Hepatocyte (in vitro differentiated cells): ENCODE results near the gene AHNAK. TPM values are rescaled to one million over a fixed set of nuclear protein-coding genes. Genes with fewer than 3 reads are reported as not detected.
"Not testable (repeated sequence)": the region's sequence is repeated elsewhere in the genome, so short reads cannot be mapped to it uniquely, and the experiment has no call there.

Source experiments
- DNase-seq: peaks from one replicate; pipeline ENCODE4 v3.0.0-alpha.2; 2016; ENCODE audit warnings: low spot score
- H2AFZ ChIP-seq: fragments of 200-600 bp; sonication (generic); 2 replicates; pipeline ENCODE4 v1.6.0; 2016; ENCODE audit warnings: antibody characterized with exemption, mild to moderate bottlenecking
- H3K27ac ChIP-seq: fragments of 200-600 bp; sonication (generic); 2 replicates; pipeline ENCODE4 v1.5.1; 2016; ENCODE audit warnings: mild to moderate bottlenecking
- H3K27me3 ChIP-seq: fragments of 200-600 bp; sonication (generic); 2 replicates; pipeline ENCODE4 v1.6.1; 2016
- H3K36me3 ChIP-seq: fragments of 200-600 bp; sonication (generic); replicated peaks from 2 replicates; pipeline ENCODE4 v1.5.1; 2016; ENCODE audit warnings: low read depth; ENCODE audit not compliant: insufficient read depth
- H3K4me1 ChIP-seq: fragments of 200-600 bp; sonication (generic); 2 replicates; pipeline ENCODE4 v1.5.1; 2016; ENCODE audit warnings: mild to moderate bottlenecking, moderate library complexity; ENCODE audit not compliant: insufficient read depth
- H3K4me2 ChIP-seq: fragments of 200-600 bp; sonication (generic); 2 replicates; pipeline ENCODE4 v1.6.0; 2016
- H3K4me3 ChIP-seq: fragments of 200-600 bp; sonication (generic); 2 replicates; pipeline ENCODE4 v1.5.1; 2016; ENCODE audit warnings: mild to moderate bottlenecking
- H3K79me2 ChIP-seq: fragments of 200-600 bp; sonication (generic); 2 replicates; pipeline ENCODE4 v1.6.0; 2017; ENCODE audit warnings: mild to moderate bottlenecking
- H3K9me2 ChIP-seq: fragments of 200-600 bp; sonication (generic); replicated peaks from 2 replicates; pipeline ENCODE4 v1.6.0; 2017; ENCODE audit warnings: mild to moderate bottlenecking; ENCODE audit not compliant: insufficient read depth
- H3K9me3 ChIP-seq: fragments of 200-600 bp; sonication (generic); 2 replicates; pipeline ENCODE4 v1.5.1; 2016; ENCODE audit warnings: low read depth, mild to moderate bottlenecking
- H4K20me1 ChIP-seq: fragments of 200-600 bp; sonication (generic); 2 replicates; pipeline ENCODE4 v1.6.0; 2016; ENCODE audit warnings: mild to moderate bottlenecking; ENCODE audit not compliant: insufficient read depth, poor library complexity, severe bottlenecking
- CTCF ChIP-seq: fragments of 200-600 bp; sonication (generic); IDR thresholded peaks from 2 replicates; pipeline ENCODE4 v1.5.1; 2016; ENCODE audit warnings: antibody characterized with exemption, mild to moderate bottlenecking; ENCODE audit not compliant: poor library complexity
- EZH2 ChIP-seq: fragments of 200-600 bp; sonication (generic); IDR thresholded peaks from 2 replicates; pipeline ENCODE4 v1.6.1; 2016; ENCODE audit warnings: antibody characterized with exemption, mild to moderate bottlenecking, borderline replicate concordance
- EZH2phosphoT487 ChIP-seq: fragments of 200-600 bp; sonication (generic); IDR thresholded peaks from one replicate; pipeline ENCODE4 v1.6.1; 2018; ENCODE audit warnings: antibody characterized with exemption, mild to moderate bottlenecking, low read depth, moderate library complexity; ENCODE audit not compliant: unreplicated experiment, severe bottlenecking
- WGBS: methylation state at CpG from one replicate; pipeline ENCODE4 v1.1.6; 2016; ENCODE audit warnings: low lambda C conversion rate; ENCODE audit errors: missing lambda C conversion rate; 5-methylcytosine and 5-hydroxymethylcytosine counted together
- polyA plus RNA-seq: library from polyadenylated mRNA; unstranded; fragments of >200 nt; fragmentation: Nextera tagmentation; extraction: Ambion mirVana; gene quantifications from 2 replicates; pipeline ENCODE4 v1.2.1, GENCODE V29; 2016
- total RNA-seq: library from RNA; depleted of rRNA; stranded (reverse); fragments of >200 nt; gene quantifications from 2 replicates; pipeline ENCODE4 v1.2.3, GENCODE V29; 2014

AHNAK gene
- total and polyA plus RNA-seq, 2 experiments from 2014 or later, result 47.6 to 237 TPM

GRCh38 chr11:62451241-62451621 is 95.4 kb downstream of the AHNAK start:
- no peak overlapping the region for H3K4me3 ChIP-seq
- H3K27me3 ChIP-seq, result no peaks in the 10 kb centered on the region
- H3K79me2 ChIP-seq, result no peaks in the 10 kb centered on the region
- no peak for DNase-seq
- no peaks in the 10 kb centered on the region for H3K9me3 ChIP-seq
- H3K27ac ChIP-seq, result no peak overlapping the region
- no peak overlapping the region for H3K4me2 ChIP-seq
- H4K20me1 ChIP-seq, result no peaks in the 10 kb centered on the region
- TF ChIP-seq CTCF, result no peak
- TF ChIP-seq EZH2, result no peak
- no peak for TF ChIP-seq EZH2phosphoT487
- H3K36me3 ChIP-seq, result no peaks in the 10 kb centered on the region
- no peaks in the 10 kb centered on the region for H3K9me2 ChIP-seq
- H3K4me1 ChIP-seq, result peaks cover under 1% of the 10 kb centered on the region
- WGBS, result 74% methylated on average over 8 of the region's 8 CpGs
- no peak overlapping the region for H2AFZ ChIP-seq

GRCh38 chr11:62450543-62451240 is 95.9 kb downstream of the AHNAK start:
- Histone ChIP-seq H3K36me3 (no peaks in the 10 kb centered on the region), H3K27ac (no peak overlapping the region), H3K9me2 (no peaks in the 10 kb centered on the region), H3K79me2 (no peaks in the 10 kb centered on the region), H3K27me3 (no peaks in the 10 kb centered on the region), H3K9me3 (no peaks in the 10 kb centered on the region), H3K4me1 (peaks cover 6% of the 10 kb centered on the region), H3K4me2 (no peak overlapping the region), H3K4me3 (no peak overlapping the region), H4K20me1 (no peaks in the 10 kb centered on the region), H2AFZ (no peak overlapping the region)
- no peak for DNase-seq
- TF ChIP-seq CTCF, result no peak
- TF ChIP-seq EZH2, result no peak
- TF ChIP-seq EZH2phosphoT487, result no peak
- WGBS, result 92% methylated on average over 15 of the region's 15 CpGs

GRCh38 chr11:62449912-62450311 is 96.7 kb downstream of the AHNAK start:
- H3K4me1 ChIP-seq, result peaks cover 13% of the 10 kb centered on the region
- H3K79me2 ChIP-seq, H4K20me1 ChIP-seq, DNase-seq, H3K9me2 ChIP-seq, H3K27me3 ChIP-seq, H3K4me2 ChIP-seq, H3K4me3 ChIP-seq, H3K36me3 ChIP-seq, H2AFZ ChIP-seq, H3K27ac ChIP-seq, H3K9me3 ChIP-seq: not testable (repeated sequence)
- 90% methylated on average over 7 of the region's 7 CpGs for WGBS

- no peak for TF ChIP-seq EZH2
- TF ChIP-seq CTCF, result no peak
- TF ChIP-seq EZH2phosphoT487, result no peak
- H3K79me2 ChIP-seq, result no peaks in the 10 kb centered on the region
- no peaks in the 10 kb centered on the region for H3K36me3 ChIP-seq
- H3K27ac ChIP-seq, result no peak overlapping the region
- H3K4me3 ChIP-seq, result no peak overlapping the region
- no peaks in the 10 kb centered on the region for H3K9me3 ChIP-seq
- H4K20me1 ChIP-seq, result no peaks in the 10 kb centered on the region
- H3K4me1 ChIP-seq, result peaks cover 18% of the 10 kb centered on the region
- no peaks in the 10 kb centered on the region for H3K27me3 ChIP-seq
- DNase-seq, result no peak
- 87% methylated on average over 9 of the region's 9 CpGs for WGBS
- no peaks in the 10 kb centered on the region for H3K9me2 ChIP-seq
- H3K4me2 ChIP-seq, result no peak overlapping the region
- H2AFZ ChIP-seq, result no peak overlapping the region
Observed at GRCh38 chr11:62449451-62449851, 97.2 kb downstream of the AHNAK start.
